Thyroid gland (tissue), 4 donors: ENCODE results near the gene NOM1. TPM values are rescaled to one million over a fixed set of nuclear protein-coding genes. Genes with fewer than 3 reads are reported as not detected.

Source experiments
- DNase-seq, 2 donors: peaks; one replicate each; pipeline ENCODE4 v3.0.0-alpha.2; 2019
- H3K27ac ChIP-seq, 3 donors: fragments of 200-600 bp; sonication (generic); 1 replicate in 2 of 3; 2 replicates in 1 of 3; pipeline ENCODE4 v1.5.1; 2016 to 2019; ENCODE audit warnings: mild to moderate bottlenecking in 1 of 3, moderate library complexity in 1 of 3
- H3K27me3 ChIP-seq: fragments of 200-600 bp; sonication (generic); one replicate; pipeline ENCODE4 v1.5.1; 2019
- H3K36me3 ChIP-seq, 2 donors: fragments of 200-600 bp; sonication (generic); one replicate each; pipeline ENCODE4 v1.5.1; 2016 to 2019
- H3K4me1 ChIP-seq, 2 donors: fragments of 200-600 bp; sonication (generic); one replicate each; pipeline ENCODE4 v1.5.1; 2017 to 2019
- H3K4me3 ChIP-seq, 3 donors: fragments of 200-600 bp; sonication (generic); replicated peaks in 1 of 3; 1 replicate in 2 of 3; 2 replicates in 1 of 3; pipeline ENCODE4 v1.5.1; 2016; ENCODE audit warnings: mild to moderate bottlenecking in 1 of 3
- H3K9me3 ChIP-seq: fragments of 200-600 bp; sonication (generic); one replicate; pipeline ENCODE4 v1.5.1; 2017
- CTCF ChIP-seq, 6 experiments: fragments of 200-600 bp in 3 of 6; fragments of 450-650 bp in 3 of 6; sonication (generic) in 3 of 6; IDR thresholded peaks; one replicate each; pipeline ENCODE4 v1.5.1; 2016 to 2019; ENCODE audit warnings: antibody characterized with exemption in 6 of 6, mild to moderate bottlenecking in 2 of 6, inconsistent platforms in 1 of 6, moderate library complexity in 1 of 6
- POLR2A ChIP-seq, 2 donors: fragments of 450-650 bp; IDR thresholded peaks; one replicate each; pipeline ENCODE4 v1.6.1; 2017; ENCODE audit warnings: antibody characterized with exemption in 2 of 2, mild to moderate bottlenecking in 2 of 2, moderate library complexity in 1 of 2
- WGBS, 2 donors: methylation state at CpG; one replicate each; pipeline ENCODE4 v1.1.5; 2017; 5-methylcytosine and 5-hydroxymethylcytosine counted together
- intact Hi-C: fragments of 100-400 bp; cut with DNase I; formaldehyde crosslinking; loops from one replicate; pipeline ENCODE4 v1.15.1; 2023
- total RNA-seq, 4 donors: library from RNA; depleted of rRNA; stranded (reverse); fragments of >200 nt; gene quantifications; one replicate each; pipeline ENCODE4 v1.2.3, GENCODE V29; 2016

Gene NOM1
- total RNA-seq, 4 donors from 2014 or later: 11.2 to 25.7 (median 16.8) TPM

- H3K27ac ChIP-seq: no peak overlapping the region
- peaks cover 3% of the 10 kb centered on the region for H3K27me3 ChIP-seq
- intact Hi-C loops: no loop called here
- no peak for TF ChIP-seq CTCF (IDR thresholded peaks at IDR 0.05)
- TF ChIP-seq POLR2A (IDR thresholded peaks at IDR 0.05): no peak
- 68 to 80% methylated on average over 10 of the region's 10 CpGs for WGBS, 2 donors
- peaks cover 0 to 6% of the 10 kb centered on the region in 2 donors for H3K4me1 ChIP-seq
- no peaks in the 10 kb centered on the region for H3K9me3 ChIP-seq
- H3K36me3 ChIP-seq: no peaks in the 10 kb centered on the region
- DNase-seq: no peak
- no peak overlapping the region for H3K4me3 ChIP-seq
Measured at GRCh38 chr7:156993925-156994235, 44.4 kb downstream of the NOM1 start.

DNA sequence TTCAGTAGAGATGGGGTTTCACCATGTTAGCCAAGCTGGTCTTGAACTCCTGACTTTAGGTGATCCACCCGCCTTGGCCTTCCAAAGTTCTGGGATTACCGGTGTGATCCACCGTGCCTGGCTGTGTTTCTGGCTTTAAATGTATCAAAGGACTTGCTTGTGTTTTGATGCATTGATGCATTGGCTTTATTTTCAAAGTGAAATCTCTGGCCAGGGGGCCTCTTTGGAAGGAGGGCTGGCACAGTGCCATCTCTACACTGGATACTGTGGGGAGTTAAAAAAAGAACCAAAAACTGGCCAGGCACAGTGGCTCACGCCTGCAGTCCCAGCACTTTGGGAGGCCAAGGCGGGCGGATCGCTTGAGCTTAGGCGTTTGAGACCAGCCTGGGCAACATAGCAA, 44.9 kb downstream of the NOM1 start:
- Histone ChIP-seq H3K4me1 (peaks cover 0 to 6% of the 10 kb centered on the region in 2 donors), H3K4me3 (no peak overlapping the region), H3K27ac (no peak overlapping the region), H3K9me3 (no peaks in the 10 kb centered on the region), H3K36me3 (no peaks in the 10 kb centered on the region), H3K27me3 (peaks cover 3% of the 10 kb centered on the region)
- WGBS, 2 donors: 78 to 83% methylated on average over 8 of the region's 8 CpGs
- TF ChIP-seq POLR2A (IDR thresholded peaks at IDR 0.05) (no peak), CTCF (IDR thresholded peaks at IDR 0.05) (no peak)
- DNase-seq: no peak
- intact Hi-C loops: no loop called here

- 25 to 42% methylated on average over 15 to 28 of the region's 57 CpGs for WGBS, 2 donors
- intact Hi-C loops: no loop called here
Measured at GRCh38 chr7:156998988-156999957, 49.8 kb downstream of the NOM1 start.

GRCh38 chr7:156999958-157000726, 50.6 kb downstream of the NOM1 start:
- peaks cover 25 to 39% of the 10 kb centered on the region in 2 donors for H3K4me1 ChIP-seq
- no peak for TF ChIP-seq CTCF (IDR thresholded peaks at IDR 0.05)
- TF ChIP-seq POLR2A (IDR thresholded peaks at IDR 0.05): no peak
- H3K4me3 ChIP-seq: peak overlapping the region in 2 of 3 donors; percentile 9 to 38
- no peak for DNase-seq
- H3K27ac ChIP-seq: no peak overlapping the region
- H3K27me3 ChIP-seq: peaks cover 46% of the 10 kb centered on the region
- H3K36me3 ChIP-seq: no peaks in the 10 kb centered on the region
- intact Hi-C loops: no loop called here
- 1 to 2% methylated on average over 25 to 27 of the region's 75 CpGs for WGBS, 2 donors
- no peaks in the 10 kb centered on the region for H3K9me3 ChIP-seq

More at GRCh38 chr7:156998988-156999957, 49.8 kb downstream of the NOM1 start:
- Histone ChIP-seq H3K27me3 (peaks cover 41% of the 10 kb centered on the region), H3K27ac (no peak overlapping the region), H3K9me3 (no peaks in the 10 kb centered on the region), H3K36me3 (no peaks in the 10 kb centered on the region), H3K4me3 (peak overlapping the region in 2 of 3 donors; percentile 9 to 38), H3K4me1 (peaks cover 20 to 30% of the 10 kb centered on the region in 2 donors)
- DNase-seq: no peak
- TF ChIP-seq CTCF (IDR thresholded peaks at IDR 0.05): no peak
- TF ChIP-seq POLR2A (IDR thresholded peaks at IDR 0.05): no peak
